Left lung (tissue), 10 donors: ENCODE data around the gene NRL. TPM values are rescaled to one million over a fixed set of nuclear protein-coding genes. Genes with fewer than 3 reads are reported as not detected.
"Not testable (repeated sequence)": the region's sequence is repeated elsewhere in the genome, so short reads cannot be mapped to it uniquely, and the experiment has no call there.

Experiments used
- ATAC-seq: fragments of 200-7000 bp; cut with Tn5 transposase; one replicate; pipeline ENCODE4 v1.9.1; 2020; ENCODE audit warnings: moderate library complexity
- DNase-seq, 4 donors: peaks; one replicate each; pipeline ENCODE4 v3.0.0-alpha.2; 2013 to 2020
- H3K27ac ChIP-seq, 2 donors: fragments of 200-600 bp; sonication (generic) in 1 of 2; one replicate each; pipeline versions ENCODE4 v1.5.0 to v1.8.0; 2020 to 2021
- H3K27me3 ChIP-seq, 2 donors: fragments of 200-600 bp; sonication (generic) in 1 of 2; one replicate each; pipeline versions ENCODE4 v1.5.0 to v1.8.0; 2020 to 2021
- H3K36me3 ChIP-seq, 2 donors: fragments of 200-600 bp; sonication (generic) in 1 of 2; one replicate each; pipeline versions ENCODE4 v1.5.0 to v1.8.0; 2020 to 2021
- H3K4me1 ChIP-seq, 2 donors: fragments of 200-600 bp; one replicate each; pipeline ENCODE4 v1.8.0; 2021
- H3K4me3 ChIP-seq, 2 donors: fragments of 200-600 bp; sonication (generic) in 1 of 2; one replicate each; pipeline versions ENCODE4 v1.5.0 to v1.8.0; 2020 to 2021; ENCODE audit warnings: mild to moderate bottlenecking in 1 of 2
- H3K9me3 ChIP-seq, 2 donors: fragments of 200-600 bp; sonication (generic) in 1 of 2; one replicate each; pipeline versions ENCODE4 v1.5.0 to v1.8.0; 2020 to 2021
- CTCF ChIP-seq, 2 donors: fragments of 200-600 bp; sonication (generic) in 1 of 2; IDR thresholded peaks; one replicate each; pipeline versions ENCODE4 v1.5.0 to v1.8.0; 2021; ENCODE audit warnings: antibody characterized with exemption in 2 of 2
- intact Hi-C, 2 donors: fragments of 100-400 bp; cut with DNase I; formaldehyde crosslinking; loops; one replicate each; pipeline versions ENCODE4 v1.11.2 to v1.14.2; 2022
- polyA plus RNA-seq, 6 donors: library from polyadenylated mRNA; unstranded; fragments of 120-200 nt; gene quantifications; one replicate each; pipeline ENCODE4 v1.2.1, GENCODE V29; 2013; ENCODE audit not compliant: insufficient read length in 6 of 6
- total RNA-seq, 2 donors: library from RNA; stranded (reverse); fragmentation: NEBNext Ultra II Directional; extraction: Animal tissue kit (Norgen Biotek cat#: 25700); gene quantifications; one replicate each; pipeline ENCODE4 v1.2.1, GENCODE V29; 2021
- donor health status: DM: no; HTN: yes; CAD: no.
- donor health status: DM: no; HTN: no; CAD: no.

NRL gene
- total and polyA plus RNA-seq, 8 donors = 0.97 to 2.7 (median 1.6) TPM

GRCh38 chr14:24051789-24052655, 62.7 kb downstream of the NRL start, which contains the start of gene CARMIL3:
Gene CARMIL3 (plus strand): TSS chr14:24052009. CDS start chr14:24052154, 145 bp downstream.
- no peaks in the 10 kb centered on the region for H3K36me3 ChIP-seq
- H3K4me3 ChIP-seq = peak within 1 kb of the TSS; percentile 60 to 73
- H3K9me3 ChIP-seq = no peaks in the 10 kb centered on the region
- intact Hi-C loops = no loop called here
- peak within 1 kb of the TSS in 1 of 2 donors; percentile 65 for H3K27ac ChIP-seq
- no peak for TF ChIP-seq CTCF (IDR thresholded peaks at IDR 0.05)
- DNase-seq = peak; percentile 64 to 93 (median 80)
- H3K4me1 ChIP-seq = peaks cover 0 to 28% of the 10 kb centered on the region in 2 donors
- peak; percentile 96 for ATAC-seq
- peaks cover 0 to 37% of the 10 kb centered on the region in 2 donors for H3K27me3 ChIP-seq

GRCh38 chr14:24051176-24051788, 63.5 kb downstream of the NRL start:
- no peak for TF ChIP-seq CTCF (IDR thresholded peaks at IDR 0.05)

GRCh38 chr14:24050753-24051152, 64.0 kb downstream of the NRL start:
- H3K4me1 ChIP-seq = peaks cover 0 to 28% of the 10 kb centered on the region in 2 donors
- DNase-seq, H3K27ac ChIP-seq, ATAC-seq, H3K9me3 ChIP-seq, H3K36me3 ChIP-seq, intact Hi-C loops, H3K4me3 ChIP-seq: not testable (repeated sequence)
- peaks cover 0 to 37% of the 10 kb centered on the region in 2 donors for H3K27me3 ChIP-seq

More at GRCh38 chr14:24051176-24051788, 63.5 kb downstream of the NRL start:
- Histone ChIP-seq H3K9me3 (no peaks in the 10 kb centered on the region), H3K4me3 (peak overlapping the region; percentile 60 to 73), H3K27ac (peak overlapping the region in 1 of 2 donors; percentile 65), H3K27me3 (peaks cover 0 to 37% of the 10 kb centered on the region in 2 donors), H3K4me1 (peaks cover 0 to 28% of the 10 kb centered on the region in 2 donors), H3K36me3 (no peaks in the 10 kb centered on the region)
- intact Hi-C loops = no loop called here
- peak; percentile 10 for ATAC-seq
- peak in 3 of 4 donors; percentile 13 to 83 (median 41) for DNase-seq

- ATAC-seq, H3K27ac ChIP-seq, H3K4me3 ChIP-seq, intact Hi-C loops, H3K9me3 ChIP-seq, DNase-seq, H3K36me3 ChIP-seq: not testable (repeated sequence)
- Histone ChIP-seq H3K4me1 (peaks cover 0 to 28% of the 10 kb centered on the region in 2 donors), H3K27me3 (peaks cover 0 to 28% of the 10 kb centered on the region in 2 donors)
These were observed 65.7 kb downstream of the NRL start for GRCh38 chr14:24049002-24049401.

GRCh38 chr14:24042746-24043145, 72.0 kb downstream of the NRL start:
- Histone ChIP-seq H3K4me3 (no peak overlapping the region), H3K4me1 (peaks cover 0 to 3% of the 10 kb centered on the region in 2 donors), H3K9me3 (no peaks in the 10 kb centered on the region), H3K27ac (no peak overlapping the region), H3K27me3 (no peaks in the 10 kb centered on the region), H3K36me3 (no peaks in the 10 kb centered on the region)
- TF ChIP-seq CTCF (IDR thresholded peaks at IDR 0.05) = no peak
- DNase-seq = peak in 1 of 4 donors; percentile 28
- ATAC-seq = no peak
- intact Hi-C loops = no loop called here

- ATAC-seq (no peak), DNase-seq (no peak)
- Histone ChIP-seq H3K4me3 (no peak overlapping the region), H3K4me1 (peaks cover 0 to 8% of the 10 kb centered on the region in 2 donors), H3K36me3 (no peaks in the 10 kb centered on the region), H3K27me3 (no peaks in the 10 kb centered on the region), H3K9me3 (no peaks in the 10 kb centered on the region), H3K27ac (no peak overlapping the region)
- intact Hi-C loops = no loop called here
- no peak for TF ChIP-seq CTCF (IDR thresholded peaks at IDR 0.05)
These were observed 74.1 kb downstream of the NRL start for GRCh38 chr14:24040692-24041091.
